ENCODE measurements around the gene SAT2.
"Not testable (repeated sequence)": the region's sequence is repeated elsewhere in the genome, so short reads cannot be mapped to it uniquely, and the experiment has no call there.

Gene SAT2

DNA sequence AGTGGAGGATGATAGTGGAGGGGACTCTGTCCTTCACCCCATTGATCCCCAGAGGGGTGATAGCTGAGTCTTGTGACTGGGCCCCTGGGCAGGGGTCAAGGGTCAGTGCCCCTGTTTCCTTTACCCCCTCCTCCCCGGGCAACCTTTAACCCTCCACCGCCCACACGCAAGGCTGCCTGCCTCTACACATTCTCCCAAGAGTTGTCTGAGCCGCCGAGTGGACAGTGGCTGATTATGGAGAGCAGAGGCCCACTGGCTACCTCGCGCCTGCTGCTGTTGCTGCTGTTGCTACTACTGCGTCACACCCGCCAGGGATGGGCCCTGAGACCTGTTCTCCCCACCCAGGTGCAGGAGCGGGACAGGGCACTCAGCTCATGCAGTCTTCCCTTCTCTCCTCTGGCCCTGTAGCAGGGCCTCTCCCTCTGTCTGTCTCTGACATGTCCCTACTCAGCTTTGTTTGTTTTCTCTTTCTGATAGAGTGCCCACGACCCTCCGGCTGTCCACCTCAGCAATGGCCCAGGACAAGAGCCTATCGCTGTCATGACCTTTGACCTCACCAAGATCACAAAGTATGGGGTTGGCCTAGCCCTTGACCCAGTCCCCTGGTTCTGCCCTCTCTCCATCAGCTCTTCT, 2.4 kb upstream of the SAT2 start, which contains the start of gene SHBG:
TSS of gene SHBG (plus strand) at position 197 of the 633 bp plus-strand sequence. CDS start at position 235, 38 bp downstream.
- no peak within 1 kb of the TSS for H3K27ac ChIP-seq
- H3K4me3 ChIP-seq = no peak within 1 kb of the TSS
- TF ChIP-seq EZH2 (IDR thresholded peaks at IDR 0.05) (no peak), FOXP2 (optimal IDR thresholded peaks at IDR 0.05; ENCODE audit: control extremely low read depth, extremely low read length, insufficient read depth) (no peak), POLR2AphosphoS5 (IDR thresholded peaks at IDR 0.05; ENCODE audit: borderline replicate concordance, low read depth, low read length) (no peak)
- no peaks in the 10 kb centered on the region; the same call in 1 of the 2 replicates for H3K36me3 ChIP-seq (ENCODE audit: insufficient read depth, low read length)
- H3K9me3 ChIP-seq (ENCODE audit: low read depth, low read length) = no peaks in the 10 kb centered on the region
- no peak within 1 kb of the TSS for H3K9ac ChIP-seq (ENCODE audit: insufficient read length)
- no peak for DNase-seq (ENCODE audit: low read depth, low spot score)

GRCh38 chr17:7626956-7627249, 718 bp downstream of the SAT2 start:
- DNase-seq (ENCODE audit: low read depth, low spot score) = no peak

GRCh38 chr17:7626307-7626706, 1.3 kb downstream of the SAT2 start:
- H3K36me3 ChIP-seq (ENCODE audit: insufficient read depth, low read length) = no peaks in the 10 kb centered on the region; the same call in 1 of the 2 replicates
- TF ChIP-seq EZH2 (IDR thresholded peaks at IDR 0.05) = no peak
- no peak for TF ChIP-seq FOXP2 (optimal IDR thresholded peaks at IDR 0.05; ENCODE audit: control extremely low read depth, extremely low read length, insufficient read depth)
- TF ChIP-seq POLR2AphosphoS5 (IDR thresholded peaks at IDR 0.05; ENCODE audit: borderline replicate concordance, low read depth, low read length) = no peak
- no peak for DNase-seq (ENCODE audit: low read depth, low spot score)
- no peak overlapping the region for H3K27ac ChIP-seq
- no peak overlapping the region for H3K9ac ChIP-seq (ENCODE audit: insufficient read length)
- no peaks in the 10 kb centered on the region for H3K9me3 ChIP-seq (ENCODE audit: low read depth, low read length)
- no peak overlapping the region; the same call in 1 of the 2 replicates for H3K4me3 ChIP-seq

More at GRCh38 chr17:7626956-7627249, 718 bp downstream of the SAT2 start:
- TF ChIP-seq FOXP2 (optimal IDR thresholded peaks at IDR 0.05; ENCODE audit: control extremely low read depth, extremely low read length, insufficient read depth) (no peak), EZH2 (IDR thresholded peaks at IDR 0.05) (no peak), POLR2AphosphoS5 (IDR thresholded peaks at IDR 0.05; ENCODE audit: borderline replicate concordance, low read depth, low read length) (no peak)
- peak overlapping the region; percentile 92 for H3K9ac ChIP-seq (ENCODE audit: insufficient read length)
- H3K4me3 ChIP-seq = peak overlapping the region; percentile 85
- H3K27ac ChIP-seq = no peak overlapping the region
- H3K9me3 ChIP-seq (ENCODE audit: low read depth, low read length) = no peaks in the 10 kb centered on the region
- no peaks in the 10 kb centered on the region; the same call in 1 of the 2 replicates for H3K36me3 ChIP-seq (ENCODE audit: insufficient read depth, low read length)

GRCh38 chr17:7625749-7626148, 1.9 kb downstream of the SAT2 start:
- not testable (repeated sequence) for H3K9me3 ChIP-seq (ENCODE audit: low read depth, low read length); DNase-seq (ENCODE audit: low read depth, low spot score); H3K4me3 ChIP-seq; H3K27ac ChIP-seq; H3K9ac ChIP-seq (ENCODE audit: insufficient read length); H3K36me3 ChIP-seq (ENCODE audit: insufficient read depth, low read length)

- no peaks in the 10 kb centered on the region; the same call in 1 of the 2 replicates for H3K36me3 ChIP-seq (ENCODE audit: insufficient read depth, low read length)
These were observed 4.0 kb downstream of the SAT2 start for GRCh38 chr17:7623661-7624060.

DNA sequence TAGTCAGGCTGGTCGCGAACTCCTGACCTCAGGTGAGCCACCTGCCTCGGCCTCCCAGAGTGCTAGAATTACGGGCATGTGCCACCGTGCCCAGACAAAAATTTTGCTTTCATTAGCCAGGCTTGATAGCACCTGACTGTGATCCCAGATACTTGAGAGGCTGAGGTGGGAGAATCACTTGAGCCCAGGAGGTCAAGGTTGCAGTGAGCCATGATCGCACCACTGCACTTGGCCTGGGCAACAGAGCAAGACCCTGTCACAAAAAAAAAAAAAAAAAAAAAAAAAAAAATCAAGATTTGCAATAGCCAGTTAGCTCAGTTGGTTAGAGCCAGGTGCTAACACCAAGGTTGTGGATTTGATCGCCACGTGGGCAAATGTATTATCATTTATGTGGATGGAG, 6.8 kb downstream of the SAT2 start:
- no peak for DNase-seq (ENCODE audit: low read depth, low spot score)

More at GRCh38 chr17:7623661-7624060, 4.0 kb downstream of the SAT2 start:
- Histone ChIP-seq H3K9ac (ENCODE audit: insufficient read length) (no peak overlapping the region), H3K27ac (no peak overlapping the region), H3K9me3 (ENCODE audit: low read depth, low read length) (no peaks in the 10 kb centered on the region), H3K4me3 (no peak overlapping the region)
- no peak for DNase-seq (ENCODE audit: low read depth, low spot score)
- TF ChIP-seq FOXP2 (optimal IDR thresholded peaks at IDR 0.05; ENCODE audit: control extremely low read depth, extremely low read length, insufficient read depth) = no peak
- TF ChIP-seq EZH2 (IDR thresholded peaks at IDR 0.05) = no peak
- no peak for TF ChIP-seq POLR2AphosphoS5 (IDR thresholded peaks at IDR 0.05; ENCODE audit: borderline replicate concordance, low read depth, low read length)

DNA sequence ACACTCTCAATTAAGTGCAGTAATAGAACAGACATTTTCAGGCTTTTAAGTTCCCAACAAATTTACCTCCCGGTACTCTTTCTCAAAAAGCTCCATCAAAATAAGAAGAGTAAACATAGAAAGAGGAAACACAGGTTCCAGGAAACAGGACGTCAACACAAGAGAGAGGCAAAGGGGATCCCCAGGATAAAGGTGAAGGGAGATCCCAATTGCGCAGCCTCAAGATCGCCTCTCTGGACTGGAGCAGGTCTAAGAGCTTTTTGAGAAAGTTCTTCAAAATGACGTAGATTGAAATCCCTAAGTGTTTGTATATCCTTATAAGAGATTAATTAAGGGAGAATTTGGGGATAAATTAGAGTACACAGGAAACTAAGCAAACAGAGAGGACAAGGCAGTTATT, 9.0 kb downstream of the SAT2 start:
- H3K36me3 ChIP-seq (ENCODE audit: insufficient read depth, low read length) = no peaks in the 10 kb centered on the region
- H3K27ac ChIP-seq = no peak overlapping the region
- H3K9me3 ChIP-seq (ENCODE audit: low read depth, low read length) = no peaks in the 10 kb centered on the region
- DNase-seq (ENCODE audit: low read depth, low spot score) = no peak
- TF ChIP-seq POLR2AphosphoS5 (IDR thresholded peaks at IDR 0.05; ENCODE audit: borderline replicate concordance, low read depth, low read length) = no peak
- TF ChIP-seq FOXP2 (optimal IDR thresholded peaks at IDR 0.05; ENCODE audit: control extremely low read depth, extremely low read length, insufficient read depth) = no peak
- no peak for TF ChIP-seq EZH2 (IDR thresholded peaks at IDR 0.05)
- no peak overlapping the region for H3K4me3 ChIP-seq
- H3K9ac ChIP-seq (ENCODE audit: insufficient read length) = no peak overlapping the region

More for the DNA sequence above, 6.8 kb downstream of the SAT2 start:
- Histone ChIP-seq H3K36me3 (ENCODE audit: insufficient read depth, low read length) (no peaks in the 10 kb centered on the region), H3K9me3 (ENCODE audit: low read depth, low read length) (no peaks in the 10 kb centered on the region), H3K27ac (no peak overlapping the region), H3K9ac (ENCODE audit: insufficient read length) (no peak overlapping the region), H3K4me3 (no peak overlapping the region)
- TF ChIP-seq FOXP2 (optimal IDR thresholded peaks at IDR 0.05; ENCODE audit: control extremely low read depth, extremely low read length, insufficient read depth) = no peak
- TF ChIP-seq POLR2AphosphoS5 (IDR thresholded peaks at IDR 0.05; ENCODE audit: borderline replicate concordance, low read depth, low read length) = no peak
- TF ChIP-seq EZH2 (IDR thresholded peaks at IDR 0.05) = no peak

- peak overlapping the region; percentile 65 for H3K9ac ChIP-seq (ENCODE audit: insufficient read length)
- no peaks in the 10 kb centered on the region for H3K9me3 ChIP-seq (ENCODE audit: low read depth, low read length)
- TF ChIP-seq POLR2AphosphoS5 (IDR thresholded peaks at IDR 0.05; ENCODE audit: borderline replicate concordance, low read depth, low read length) (peak; percentile 48; the same call in 1 of the 2 replicates), FOXP2 (optimal IDR thresholded peaks at IDR 0.05; ENCODE audit: control extremely low read depth, extremely low read length, insufficient read depth) (no peak)
- DNase-seq (ENCODE audit: low read depth, low spot score) = no peak
- H3K36me3 ChIP-seq (ENCODE audit: insufficient read depth, low read length) = peaks cover 20% of the 10 kb centered on the region
- H3K4me3 ChIP-seq = peak overlapping the region; percentile 79
- peak overlapping the region; percentile 91 for H3K27ac ChIP-seq
These were observed 12.3 kb downstream of the SAT2 start for GRCh38 chr17:7615265-7615747.
